ENCODE measurements around the gene KRTAP26-1. TPM values are rescaled to one million over a fixed set of nuclear protein-coding genes. Genes with fewer than 3 reads are reported as not detected.

Gene KRTAP26-1
- total RNA-seq, 4 donors from 2014 or later, result not detected

DNA sequence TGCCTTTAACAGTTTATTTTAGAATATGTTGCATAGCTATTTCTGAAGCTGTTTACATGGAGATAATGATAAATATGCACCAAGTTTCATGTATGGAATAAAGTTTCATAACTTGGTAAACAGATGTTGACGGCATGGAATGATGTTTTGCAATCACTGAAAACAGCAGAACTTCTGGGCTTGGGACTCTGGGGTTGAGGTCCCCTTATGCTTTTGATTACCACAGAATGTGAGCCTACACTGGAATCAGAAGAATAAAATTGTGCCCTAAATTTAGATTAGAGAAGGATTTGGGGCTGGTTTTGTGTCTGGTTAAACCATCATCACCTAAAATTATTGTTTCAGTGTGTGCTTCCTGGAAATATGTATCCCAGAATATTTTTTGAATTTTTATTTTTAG is 48.5 kb downstream of the KRTAP26-1 start:
- TF ChIP-seq, protein P1, sequence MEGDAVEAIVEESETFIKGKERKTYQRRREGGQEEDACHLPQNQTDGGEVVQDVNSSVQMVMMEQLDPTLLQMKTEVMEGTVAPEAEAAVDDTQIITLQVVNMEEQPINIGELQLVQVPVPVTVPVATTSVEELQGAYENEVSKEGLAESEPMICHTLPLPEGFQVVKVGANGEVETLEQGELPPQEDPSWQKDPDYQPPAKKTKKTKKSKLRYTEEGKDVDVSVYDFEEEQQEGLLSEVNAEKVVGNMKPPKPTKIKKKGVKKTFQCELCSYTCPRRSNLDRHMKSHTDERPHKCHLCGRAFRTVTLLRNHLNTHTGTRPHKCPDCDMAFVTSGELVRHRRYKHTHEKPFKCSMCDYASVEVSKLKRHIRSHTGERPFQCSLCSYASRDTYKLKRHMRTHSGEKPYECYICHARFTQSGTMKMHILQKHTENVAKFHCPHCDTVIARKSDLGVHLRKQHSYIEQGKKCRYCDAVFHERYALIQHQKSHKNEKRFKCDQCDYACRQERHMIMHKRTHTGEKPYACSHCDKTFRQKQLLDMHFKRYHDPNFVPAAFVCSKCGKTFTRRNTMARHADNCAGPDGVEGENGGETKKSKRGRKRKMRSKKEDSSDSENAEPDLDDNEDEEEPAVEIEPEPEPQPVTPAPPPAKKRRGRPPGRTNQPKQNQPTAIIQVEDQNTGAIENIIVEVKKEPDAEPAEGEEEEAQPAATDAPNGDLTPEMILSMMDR (IDR thresholded peaks at IDR 0.05; ENCODE audit: low read depth), result no peak

DNA sequence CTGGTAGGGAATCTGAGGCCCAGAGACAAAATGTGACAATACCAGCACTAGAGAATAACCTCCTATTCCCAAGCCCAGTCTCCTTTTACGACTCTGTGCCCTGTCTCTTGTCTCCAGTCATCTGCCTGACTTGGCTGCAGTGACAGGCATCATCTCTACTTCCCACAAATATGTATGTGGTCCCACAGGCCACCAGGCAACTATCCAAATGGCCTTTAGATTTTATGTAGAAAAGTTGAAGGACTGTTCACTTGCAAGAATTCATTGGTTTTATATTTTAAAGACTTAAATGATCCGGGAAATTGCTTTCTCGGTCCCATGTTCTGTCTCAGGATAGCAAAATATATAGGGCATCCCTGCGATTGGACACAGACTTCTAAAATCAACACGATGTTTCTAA is 49.0 kb downstream of the KRTAP26-1 start:
- TF ChIP-seq, protein P1 (IDR thresholded peaks at IDR 0.05; ENCODE audit: low read depth), result no peak

DNA sequence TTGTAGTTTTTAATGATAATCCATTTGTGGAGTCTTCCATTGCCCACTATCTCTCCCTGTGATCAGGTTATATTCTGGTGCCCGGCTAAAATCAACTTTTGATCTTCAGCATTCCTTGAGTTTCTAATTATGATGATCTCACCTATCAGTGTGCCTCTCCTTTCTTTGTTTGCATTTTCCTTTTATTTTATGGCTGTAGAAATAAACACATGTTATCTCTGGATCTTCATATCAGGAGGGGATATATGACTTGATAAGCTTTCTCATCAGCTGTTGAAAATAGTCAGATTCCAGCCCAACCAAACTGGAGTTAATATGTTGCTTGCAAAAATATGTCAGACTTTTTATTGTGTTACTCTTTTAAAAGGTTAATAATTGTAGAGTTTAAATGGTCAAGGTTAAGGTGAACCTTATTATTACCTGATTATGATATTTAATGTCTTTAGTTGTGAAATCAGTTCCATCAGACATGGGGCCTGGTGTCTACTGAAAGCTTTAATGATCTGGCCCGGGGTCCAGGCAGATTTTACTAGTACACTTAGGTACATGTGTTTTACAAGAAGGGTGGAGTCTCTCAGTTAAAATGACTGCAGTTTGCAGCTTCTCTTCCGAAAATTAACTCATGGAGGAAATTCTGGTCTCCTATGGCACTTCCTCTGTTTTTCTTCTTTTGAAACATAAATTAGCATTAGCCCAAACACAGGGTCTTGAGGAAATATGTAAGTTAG is 50.1 kb downstream of the KRTAP26-1 start:
- TF ChIP-seq, protein P1 (IDR thresholded peaks at IDR 0.05; ENCODE audit: low read depth), result no peak

Small RNAs within 50 kb of the gene (small RNA-seq; reads per million reads assigned to genes)
- not detected for gene KRTAP23-1

Other genes with a start within 250 kb of the KRTAP26-1 start
- not detected for gene CLDN17, start 153.5 kb downstream of the KRTAP26-1 start, total RNA-seq
- under 1 TPM in 1 of 4 donors, not detected in 3; 0.33 TPM for gene CLDN8, start 104.2 kb downstream of the KRTAP26-1 start, total RNA-seq
- gene KRTAP24-1, start 37.4 kb downstream of the KRTAP26-1 start, total RNA-seq, result not detected
- gene KRTAP25-1, start 30.8 kb downstream of the KRTAP26-1 start, total RNA-seq, result not detected
- not detected for gene KRTAP27-1, start 17.4 kb upstream of the KRTAP26-1 start, total RNA-seq
- not detected for gene KRTAP23-1, start 28.3 kb upstream of the KRTAP26-1 start, total RNA-seq
- not detected for gene KRTAP13-2, start 52.0 kb upstream of the KRTAP26-1 start, total RNA-seq
- gene KRTAP13-1, start 75.7 kb upstream of the KRTAP26-1 start, total RNA-seq, result not detected
- not detected for gene KRTAP13-3, start 105.6 kb upstream of the KRTAP26-1 start, total RNA-seq
- not detected for gene KRTAP13-4, start 109.9 kb upstream of the KRTAP26-1 start, total RNA-seq
- not detected for gene KRTAP15-1, start 120.0 kb upstream of the KRTAP26-1 start, total RNA-seq
- gene KRTAP19-1, start 160.1 kb upstream of the KRTAP26-1 start, total RNA-seq, result not detected
- gene KRTAP19-2, start 167.1 kb upstream of the KRTAP26-1 start, total RNA-seq, result not detected
- not detected for gene KRTAP19-3, start 171.7 kb upstream of the KRTAP26-1 start, total RNA-seq
- not detected for gene KRTAP19-4, start 176.8 kb upstream of the KRTAP26-1 start, total RNA-seq
- not detected for gene KRTAP19-5, start 181.8 kb upstream of the KRTAP26-1 start, total RNA-seq
- gene KRTAP19-6, start 221.5 kb upstream of the KRTAP26-1 start, total RNA-seq, result not detected
- not detected for gene KRTAP19-7, start 241.0 kb upstream of the KRTAP26-1 start, total RNA-seq

Measured in subcutaneous adipose tissue (tissue), 4 donors.